K562 (cell line): ENCODE data around the gene RAB5B. TPM values are rescaled to one million over a fixed set of nuclear protein-coding genes. Genes with fewer than 3 reads are reported as not detected.

Source experiments
- ATF6 ChIP-seq: sonication (generic); formaldehyde crosslinking; IDR thresholded peaks from 2 replicates; pipeline ENCODE4 v1.4.0; 2020; ENCODE audit warnings: mild to moderate bottlenecking, missing genetic modification reagents
- BMI1 ChIP-seq: fragments of 150-350 bp; IDR thresholded peaks from 2 replicates; pipeline ENCODE4 v1.6.1; 2014; ENCODE audit warnings: low read length
- BRF2 ChIP-seq: IDR thresholded peaks from 3 replicates; pipeline ENCODE4 v1.6.1; 2011; ENCODE audit warnings: borderline replicate concordance, mild to moderate bottlenecking; ENCODE audit not compliant: insufficient read length, insufficient read depth
- CTBP1 ChIP-seq: fragments of 450-650 bp; IDR thresholded peaks from 2 replicates; pipeline ENCODE4 v1.6.1; 2016; ENCODE audit warnings: borderline replicate concordance
- EZH2 ChIP-seq: IDR thresholded peaks from 2 replicates; pipeline ENCODE4 v1.6.1; 2012; ENCODE audit warnings: low read depth, mild to moderate bottlenecking, inconsistent platforms, low read length, borderline replicate concordance
- JUN ChIP-seq, 2 experiments: sonication (generic) in 1 of 2; formaldehyde crosslinking in 1 of 2; IDR thresholded peaks; 2 replicates each; pipeline versions ENCODE4 v1.6.1 to v1.8.0; 2012 to 2022; ENCODE audit warnings: borderline replicate concordance in 2 of 2, mild to moderate bottlenecking in 2 of 2, improper control_type of control experiment in 1 of 2, low read depth in 1 of 2, low read length in 1 of 2, missing genetic modification reagents in 1 of 2
- MLLT1 ChIP-seq, 2 experiments: fragments of 450-650 bp; IDR thresholded peaks; 2 replicates each; pipeline ENCODE4 v1.6.1; 2016
- MTA3 ChIP-seq: fragments of 450-650 bp; formaldehyde crosslinking; IDR thresholded peaks from 2 replicates; pipeline ENCODE4 v1.6.1; 2017; ENCODE audit warnings: mild to moderate bottlenecking, borderline replicate concordance
- PHF8 ChIP-seq: fragments of 200-600 bp; sonication (generic); IDR thresholded peaks from 2 replicates; pipeline ENCODE4 v1.6.1; 2012; ENCODE audit warnings: mixed run types, mild to moderate bottlenecking, inconsistent platforms, low read length, moderate library complexity, borderline replicate concordance
- PRMT5 ChIP-seq: sonication (generic); formaldehyde crosslinking; IDR thresholded peaks from 2 replicates; pipeline ENCODE4 v1.5.0; 2020; ENCODE audit warnings: missing genetic modification reagents
- PYGO2 ChIP-seq: fragments of 450-650 bp; IDR thresholded peaks from 2 replicates; pipeline ENCODE4 v1.6.1; 2016; ENCODE audit warnings: mild to moderate bottlenecking, missing genetic modification characterization, moderate library complexity, missing compliant biosample characterization
- SRSF3 ChIP-seq: fragments of 200-400 bp; formaldehyde crosslinking; IDR thresholded peaks from 2 replicates; pipeline ENCODE4 v1.6.1; 2016; ENCODE audit warnings: mild to moderate bottlenecking, low read length, moderate library complexity; ENCODE audit not compliant: insufficient read depth
- STAT5A ChIP-seq: IDR thresholded peaks from 2 replicates; pipeline ENCODE4 v1.6.1; 2012; ENCODE audit warnings: low read length, inconsistent platforms, borderline replicate concordance
- THRA ChIP-seq: fragments of 450-650 bp; IDR thresholded peaks from 2 replicates; pipeline ENCODE4 v1.6.1; 2017; ENCODE audit warnings: mild to moderate bottlenecking, moderate library complexity
- THRAP3 ChIP-seq: fragments of 450-650 bp; IDR thresholded peaks from 2 replicates; pipeline ENCODE4 v1.6.1; 2016; ENCODE audit warnings: mild to moderate bottlenecking, inconsistent platforms, borderline replicate concordance
- ZNF124 ChIP-seq: sonication (generic); formaldehyde crosslinking; IDR thresholded peaks from 2 replicates; pipeline ENCODE4 v1.8.1; 2022; ENCODE audit warnings: missing genetic modification reagents
- ZNF655 ChIP-seq: fragments of 250-450 bp; sonication (Bioruptor Pico); IDR thresholded peaks from 2 replicates; pipeline ENCODE4 v1.5.0; 2021
- polyA plus RNA-seq, 8 experiments: library from polyadenylated mRNA; depleted of rRNA in 4 of 8; stranded (reverse) in 5 of 8; unstranded in 3 of 8; fragments of >200 nt; fragmentation: Nextera tagmentation in 2 of 8; fragmentation: Illumina TruSeq in 1 of 8; extraction: Ambion mirVana in 2 of 8; extraction: Trizol in 1 of 8; gene quantifications; 2 replicates each; pipeline versions ENCODE4 v1.2.1 to v1.2.3, GENCODE V29; 2011 to 2014; ENCODE audit warnings: inconsistent platforms in 1 of 8, missing spikeins in 1 of 8
- total RNA-seq, 7 experiments: library from RNA; depleted of rRNA in 6 of 7; stranded (reverse); fragments of >200 nt in 6 of 7; fragmentation: Illumina TruSeq in 2 of 7; extraction: Trizol in 2 of 7; gene quantifications; 2 replicates each; pipeline versions ENCODE4 v1.2.1 to v1.2.3, GENCODE V29; 2011 to 2021; ENCODE audit warnings: low replicate concordance in 1 of 7

RAB5B gene
- total and polyA plus RNA-seq, 9 of the 15 experiments (the other 6 are each of a cell fraction or from before 2014, with no cell fraction given), result 6.8 to 73.8 (median 25.2) TPM

GRCh38 chr12:55972911-55973598 lies 823 bp upstream of the RAB5B start (continued):
- TF ChIP-seq MLLT1 (IDR thresholded peaks at IDR 0.05), result peak; percentile 96 to 97
- peak; percentile 25; the same call in 1 of the 2 replicates for TF ChIP-seq PHF8
- TF ChIP-seq THRAP3, result peak; percentile 98
- no peak for TF ChIP-seq BRF2
- no peak for TF ChIP-seq CTBP1
- TF ChIP-seq ZNF655 (CRISPR knock-in tag), result no peak
- TF ChIP-seq BMI1, result no peak
- no peak for TF ChIP-seq MTA3
- no peak for TF ChIP-seq ATF6 (CRISPR knock-in tag)
- 0 out of 2 replicates have a peak, but pooled peaks have one; percentile 5 for TF ChIP-seq JUN (IDR thresholded peaks at IDR 0.05; ENCODE audit: borderline replicate concordance, low read depth, low read length)
- TF ChIP-seq JUN (CRISPR knock-in tag; IDR thresholded peaks at IDR 0.05; ENCODE audit: borderline replicate concordance), result no peak
- no peak for TF ChIP-seq PYGO2
- no peak; the same call in 1 of the 2 replicates for TF ChIP-seq STAT5A
- no peak for TF ChIP-seq PRMT5 (CRISPR knock-in tag)
- TF ChIP-seq SRSF3, result no peak
- TF ChIP-seq ZNF124 (CRISPR knock-in tag), result no peak
- TF ChIP-seq THRA, result no peak
- TF ChIP-seq EZH2, result no peak
